Lung (tissue), 12 donors: Measurements from ENCODE around the gene GLI3. TPM values are rescaled to one million over a fixed set of nuclear protein-coding genes. Genes with fewer than 3 reads are reported as not detected.

Source experiments
- ATAC-seq: fragments of 200-7000 bp; cut with Tn5 transposase; one replicate; pipeline ENCODE4 v1.9.1; 2020; ENCODE audit warnings: moderate number of reproducible peaks; ENCODE audit not compliant: insufficient read depth, low FRiP score
- DNase-seq, 3 donors: peaks; one replicate each; pipeline ENCODE4 v3.0.0-alpha.2; 2013 to 2017
- H3K27ac ChIP-seq, 2 donors: one replicate each; pipeline ENCODE4 v1.5.1; 2013; ENCODE audit warnings: mild to moderate bottlenecking in 2 of 2, moderate library complexity in 2 of 2, control low read depth in 1 of 2, inconsistent platforms in 1 of 2, low read depth in 1 of 2, low read length in 1 of 2
- H3K27me3 ChIP-seq, 3 donors: one replicate each; pipeline ENCODE4 v1.5.1; 2013; ENCODE audit warnings: low read length in 2 of 3; ENCODE audit not compliant: control insufficient read depth in 3 of 3, insufficient read depth in 3 of 3
- H3K36me3 ChIP-seq, 4 donors: one replicate each; pipeline ENCODE4 v1.5.1; 2013; ENCODE audit warnings: low read length in 4 of 4, mild to moderate bottlenecking in 1 of 4, moderate library complexity in 1 of 4; ENCODE audit not compliant: control insufficient read depth in 4 of 4, insufficient read depth in 4 of 4
- H3K4me1 ChIP-seq, 5 donors: one replicate each; pipeline ENCODE4 v1.5.1; 2013; ENCODE audit warnings: low read length in 5 of 5, mild to moderate bottlenecking in 2 of 5, moderate library complexity in 1 of 5; ENCODE audit not compliant: control insufficient read depth in 5 of 5, insufficient read depth in 5 of 5
- H3K4me3 ChIP-seq: one replicate; pipeline ENCODE4 v1.5.1; 2013; ENCODE audit warnings: mild to moderate bottlenecking, control low read depth, moderate library complexity
- H3K9ac ChIP-seq, 2 donors: one replicate each; pipeline ENCODE4 v1.5.1; 2013; ENCODE audit warnings: low read length in 2 of 2, control low read depth in 1 of 2; ENCODE audit not compliant: insufficient read depth in 1 of 2
- H3K9me3 ChIP-seq, 4 donors: one replicate each; pipeline ENCODE4 v1.5.1; 2013; ENCODE audit warnings: low read length in 3 of 4, mild to moderate bottlenecking in 1 of 4, moderate library complexity in 1 of 4; ENCODE audit not compliant: control insufficient read depth in 4 of 4, insufficient read depth in 3 of 4
- CTCF ChIP-seq: IDR thresholded peaks from 2 replicates; pipeline ENCODE4 v1.5.1; 2012; ENCODE audit warnings: mild to moderate bottlenecking; ENCODE audit errors: control extremely low read depth, extremely low read depth
- WGBS, 2 donors: extraction: QIAGEN DNeasy Blood & Tissue Kit; methylation state at CpG; one replicate each; pipeline ENCODE4 v1.1.7; 2013; 5-methylcytosine and 5-hydroxymethylcytosine counted together
- polyA plus RNA-seq, 2 donors: library from polyadenylated mRNA; stranded (reverse); fragments of 200-250 nt; gene quantifications; one replicate each; pipeline ENCODE4 v1.2.1, GENCODE V29; 2013
- total RNA-seq, 2 donors: library from RNA; depleted of rRNA in 1 of 2; stranded (reverse); fragments of >200 nt in 1 of 2; gene quantifications; one replicate each; pipeline ENCODE4 v1.2.1, GENCODE V29; 2014 to 2021
- donor health status: control.
- donor health status: control.
- donor health status: Bipolar disorder and iron deficiency.
- donor health status: healthy.
- donor health status: DM: yes; HTN: yes; CAD: no.

The GLI3 gene
- total and polyA plus RNA-seq, 4 donors, result 2.0 to 23.4 (median 10.3) TPM

DNA sequence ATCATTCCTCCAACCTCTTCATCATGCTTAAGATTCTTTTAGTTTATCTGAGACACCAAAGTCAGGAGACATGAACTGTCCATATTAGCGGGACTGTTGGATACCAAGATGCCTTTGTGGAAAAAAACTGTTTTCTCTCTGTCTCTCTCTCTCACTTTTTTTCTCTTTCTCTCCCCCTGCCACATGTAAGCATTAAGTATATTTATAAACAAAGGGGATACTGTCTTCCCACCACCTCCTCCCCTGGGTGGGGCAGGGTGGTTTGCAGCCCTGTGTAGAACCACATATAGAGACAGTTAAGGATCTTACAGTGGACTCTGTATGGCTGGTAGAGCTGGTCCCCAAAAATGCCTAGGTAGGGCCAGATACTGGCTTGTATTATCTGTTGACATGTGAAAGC is 101.3 kb downstream of the GLI3 start:
- peaks cover 0 to 7% (median 0%) of the 10 kb centered on the region in 4 donors for H3K36me3 ChIP-seq
- no peaks in the 10 kb centered on the region for H3K27me3 ChIP-seq
- H3K9ac ChIP-seq, result no peak overlapping the region
- TF ChIP-seq CTCF, result no peak
- H3K27ac ChIP-seq, result no peak overlapping the region
- H3K4me3 ChIP-seq, result no peak overlapping the region
- ATAC-seq, result no peak
- no peaks in the 10 kb centered on the region for H3K9me3 ChIP-seq
- DNase-seq, result no peak
- 88 to 100% methylated on average over 1 of the region's 1 CpG for WGBS, 2 donors
- peaks cover 0 to 31% (median 2%) of the 10 kb centered on the region in 5 donors for H3K4me1 ChIP-seq

DNA sequence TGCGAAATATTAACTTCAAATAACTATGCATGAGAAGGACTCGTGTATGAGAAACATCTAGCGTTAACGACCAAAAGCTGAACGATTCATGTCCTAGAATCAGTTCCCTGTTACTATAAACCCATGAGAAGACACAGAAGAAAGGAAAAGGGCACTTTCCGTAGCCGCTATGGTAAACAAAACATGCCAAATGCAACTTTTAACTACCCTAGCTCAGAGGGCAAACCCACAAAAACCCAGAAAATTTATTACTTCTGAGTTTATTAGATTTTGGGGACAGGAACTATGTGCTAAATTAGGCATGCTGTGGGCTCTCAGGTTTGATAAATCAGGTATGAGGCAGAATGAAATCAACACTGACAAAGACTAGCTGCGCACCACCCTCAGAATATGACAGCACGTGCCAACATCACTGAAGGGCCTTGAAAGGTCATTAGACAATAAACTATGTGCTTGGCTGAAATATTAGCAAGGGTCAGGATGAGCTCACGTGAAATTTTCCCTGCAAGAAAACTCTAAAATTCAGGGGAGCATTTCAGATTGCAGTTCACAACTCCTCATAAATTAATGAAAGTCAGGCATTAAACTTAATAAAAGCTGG is 102.6 kb downstream of the GLI3 start:
- DNase-seq (no peak), ATAC-seq (no peak)
- peaks cover 0 to 26% (median 2%) of the 10 kb centered on the region in 5 donors for H3K4me1 ChIP-seq
- no peak overlapping the region for H3K9ac ChIP-seq
- H3K4me3 ChIP-seq, result no peak overlapping the region
- TF ChIP-seq CTCF, result no peak
- H3K27me3 ChIP-seq, result no peaks in the 10 kb centered on the region
- H3K9me3 ChIP-seq, result no peaks in the 10 kb centered on the region
- no peak overlapping the region for H3K27ac ChIP-seq
- peaks cover 0 to 7% (median 0%) of the 10 kb centered on the region in 4 donors for H3K36me3 ChIP-seq
- WGBS, 2 donors, result 87 to 92% methylated on average over 10 of the region's 10 CpGs

DNA sequence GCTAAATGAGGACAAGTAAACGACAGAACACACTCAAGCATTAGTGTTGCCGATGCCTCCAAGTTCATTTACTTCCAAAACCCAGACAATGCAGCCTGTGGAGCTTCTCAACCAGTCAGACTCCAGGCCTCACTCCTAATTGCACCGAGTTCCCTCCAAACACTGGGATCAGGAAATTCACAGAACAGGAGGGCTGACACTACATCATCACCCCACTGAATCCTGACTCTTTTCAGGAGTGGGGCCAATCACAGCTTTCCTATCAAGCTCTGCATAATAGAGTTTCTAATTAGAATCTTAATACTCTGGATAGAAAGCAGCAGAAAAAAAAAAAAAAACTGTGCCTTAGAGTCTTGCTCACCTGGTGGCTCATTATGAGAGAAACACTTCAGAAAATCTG is 103.7 kb downstream of the GLI3 start:
- Histone ChIP-seq H3K36me3 (peaks cover 0 to 7% (median 0%) of the 10 kb centered on the region in 4 donors), H3K4me3 (no peak overlapping the region), H3K27ac (no peak overlapping the region), H3K27me3 (no peaks in the 10 kb centered on the region), H3K9ac (no peak overlapping the region), H3K9me3 (no peaks in the 10 kb centered on the region), H3K4me1 (peaks cover 0 to 20% (median 1%) of the 10 kb centered on the region in 5 donors)
- ATAC-seq, result no peak
- TF ChIP-seq CTCF, result no peak
- WGBS, 2 donors, result 54 to 77% methylated on average over 3 of the region's 3 CpGs
- no peak for DNase-seq

DNA sequence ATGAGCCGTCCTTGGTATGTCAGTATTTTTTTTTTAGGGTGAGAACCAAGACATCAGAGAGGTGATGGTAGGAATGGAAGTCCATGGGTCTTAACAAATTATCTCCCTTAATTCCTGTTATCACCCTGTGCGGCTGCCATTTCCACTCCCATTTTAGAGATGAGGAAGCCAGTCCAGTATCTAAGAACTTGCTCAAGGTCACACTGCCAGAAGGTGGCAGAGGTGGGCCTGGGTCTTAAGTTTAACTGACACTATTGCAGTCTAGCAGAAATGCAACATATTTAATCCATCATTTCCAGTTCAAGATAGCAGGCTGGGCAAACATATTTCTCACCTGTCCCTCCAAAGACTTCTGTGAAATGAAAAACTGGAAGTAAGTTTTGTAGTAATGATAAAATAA is 108.3 kb downstream of the GLI3 start:
- Histone ChIP-seq H3K27me3 (no peaks in the 10 kb centered on the region), H3K9ac (no peak overlapping the region), H3K27ac (no peak overlapping the region), H3K4me3 (no peak overlapping the region), H3K9me3 (no peaks in the 10 kb centered on the region), H3K36me3 (peaks cover 0 to 5% (median 2%) of the 10 kb centered on the region in 4 donors), H3K4me1 (peaks cover 0 to 8% (median 2%) of the 10 kb centered on the region in 5 donors)
- 81 to 91% methylated on average over 2 of the region's 2 CpGs for WGBS, 2 donors
- no peak for TF ChIP-seq CTCF
- DNase-seq (no peak), ATAC-seq (no peak)
